GM18858 (cell line): Measurements from ENCODE around the gene RAET1L.
"Not testable (repeated sequence)": the region's sequence is repeated elsewhere in the genome, so short reads cannot be mapped to it uniquely, and the experiment has no call there.

Experiments
- ATAC-seq: cut with Tn5 transposase; IDR thresholded peaks from one replicate; pipeline ENCODE4 v1.9.1; 2021; ENCODE audit not compliant: unreplicated experiment

Gene RAET1L

DNA sequence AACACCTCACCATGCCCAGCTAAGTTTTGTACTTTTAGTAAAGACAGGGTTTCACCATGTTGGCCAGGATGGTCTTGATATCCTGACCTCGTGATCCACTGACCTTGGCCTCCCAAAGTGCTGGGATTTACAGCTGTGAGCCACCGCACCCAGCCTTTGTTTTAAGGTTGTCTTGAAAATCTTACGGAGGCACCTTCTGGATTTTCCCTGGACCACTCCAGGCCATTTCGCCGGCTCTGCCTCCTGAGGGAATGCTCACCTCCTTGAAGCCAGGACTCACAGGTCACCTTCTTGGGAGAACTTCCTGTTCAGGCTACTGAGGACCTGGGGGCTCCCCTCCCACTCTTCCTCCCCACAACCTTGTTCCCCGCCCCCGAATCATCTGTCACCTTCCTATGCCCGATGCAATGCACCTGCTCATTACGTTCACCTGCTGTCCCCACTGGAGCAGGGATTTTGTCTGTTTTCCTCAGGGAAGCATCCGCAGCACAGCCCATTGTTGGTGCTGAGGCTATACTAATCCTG, 19.4 kb upstream of the RAET1L start:
- ATAC-seq = no peak

- ATAC-seq = no peak
These were observed 18.4 kb upstream of the RAET1L start for GRCh38 chr6:150043501-150044412.

DNA sequence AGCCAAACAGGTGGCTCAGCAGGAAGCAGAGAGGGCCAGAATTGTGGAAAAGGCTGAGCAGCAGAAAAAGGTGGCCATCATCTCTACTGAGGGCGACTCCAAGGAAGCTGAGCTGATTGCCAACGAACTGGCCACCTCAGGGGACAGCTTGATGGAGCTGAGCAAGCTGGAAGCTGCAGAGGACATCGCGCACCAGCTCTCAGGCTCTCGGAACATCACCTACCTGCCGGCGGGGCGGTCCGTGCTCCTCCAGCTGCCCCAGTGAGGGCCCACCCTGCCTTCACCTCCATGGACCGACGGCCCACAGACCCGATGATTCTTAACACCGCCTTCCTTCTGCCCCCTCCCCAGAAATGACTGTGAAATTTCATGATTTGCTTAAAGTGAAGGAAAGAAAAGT, 17.8 kb upstream of the RAET1L start:
- no peak for ATAC-seq

- no peak for ATAC-seq
These were observed 13.1 kb upstream of the RAET1L start for GRCh38 chr6:150038202-150039062.

DNA sequence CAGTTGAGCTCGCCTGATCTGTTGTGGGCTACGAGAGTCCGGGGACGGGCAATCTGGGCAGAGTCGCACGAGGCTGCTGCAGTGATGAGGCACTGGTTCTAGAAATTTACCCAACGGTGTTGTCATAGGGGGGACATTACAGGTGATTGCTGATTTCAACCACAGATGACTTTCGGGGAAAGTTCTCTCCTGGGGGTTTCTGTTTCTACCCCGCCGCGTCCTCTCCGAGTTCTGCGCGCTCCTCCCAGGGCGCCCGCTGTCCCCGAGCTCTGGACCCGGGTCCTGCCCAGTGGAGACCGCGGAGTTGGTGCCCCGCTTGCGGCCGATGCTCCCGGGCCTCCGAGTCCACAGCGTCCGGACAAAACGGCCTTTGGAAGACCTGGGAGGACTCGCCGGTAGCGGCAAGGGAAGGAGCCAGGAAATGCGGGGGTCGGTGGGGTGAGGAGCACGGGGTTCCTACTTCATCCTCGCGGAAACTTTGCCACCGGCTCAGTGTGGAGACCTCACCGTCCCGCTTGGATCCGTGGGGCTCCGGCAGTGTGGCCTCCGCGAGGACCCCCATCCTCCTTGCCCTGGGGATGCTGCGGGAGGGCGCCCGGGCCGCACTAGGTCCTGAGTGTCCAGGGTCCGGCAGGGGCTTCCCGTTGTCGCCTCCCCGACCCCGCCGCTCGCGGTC, 12.3 kb upstream of the RAET1L start:
- ATAC-seq = no peak

DNA sequence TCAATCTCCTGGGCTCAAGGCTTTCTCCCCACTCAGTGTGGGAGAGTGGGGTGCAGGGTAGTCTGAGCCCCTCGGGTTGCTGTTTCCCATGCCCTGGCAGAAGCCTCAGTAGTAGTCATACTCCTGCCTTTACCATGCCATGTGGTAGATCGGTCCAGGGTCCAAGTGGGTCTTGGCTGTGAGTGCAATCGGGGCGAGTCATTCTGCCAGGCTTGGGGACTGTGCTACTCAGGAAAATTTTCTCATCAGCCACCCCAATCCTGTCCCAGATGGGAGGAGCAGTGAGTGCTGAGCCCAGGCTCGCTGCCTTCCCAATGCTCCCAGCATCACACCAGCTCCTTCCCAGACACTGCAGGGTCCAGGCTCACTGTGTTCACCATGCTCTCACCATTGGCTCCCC, 10.7 kb upstream of the RAET1L start:
- ATAC-seq = no peak

DNA sequence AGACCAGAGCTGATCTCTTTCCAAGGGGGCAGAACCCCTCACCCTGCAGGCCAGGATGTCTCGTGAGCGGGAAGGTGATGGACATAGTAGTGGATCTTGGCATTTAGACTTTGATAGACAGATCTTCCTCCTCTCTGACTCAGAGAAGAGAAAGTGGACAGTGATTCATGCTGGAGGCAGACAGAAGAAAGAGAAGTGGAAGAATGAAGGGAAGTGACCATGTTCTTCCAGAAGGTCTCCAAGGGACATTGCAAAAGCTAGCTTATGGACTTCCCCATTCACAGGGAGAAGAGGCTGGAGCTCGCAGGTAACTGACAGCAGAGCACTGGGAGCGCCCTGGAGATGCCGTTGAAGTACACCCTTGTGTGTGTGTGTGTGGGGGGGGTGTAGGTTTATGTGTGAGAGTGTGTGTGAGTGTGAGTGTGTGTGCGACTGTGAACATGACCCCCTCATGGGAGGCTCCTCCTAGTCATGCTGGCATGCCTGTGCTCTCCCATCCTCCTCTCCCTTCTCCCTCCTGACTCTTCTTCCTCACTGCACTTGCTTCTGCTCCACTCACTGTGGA, 8.0 kb upstream of the RAET1L start:
- ATAC-seq = no peak

DNA sequence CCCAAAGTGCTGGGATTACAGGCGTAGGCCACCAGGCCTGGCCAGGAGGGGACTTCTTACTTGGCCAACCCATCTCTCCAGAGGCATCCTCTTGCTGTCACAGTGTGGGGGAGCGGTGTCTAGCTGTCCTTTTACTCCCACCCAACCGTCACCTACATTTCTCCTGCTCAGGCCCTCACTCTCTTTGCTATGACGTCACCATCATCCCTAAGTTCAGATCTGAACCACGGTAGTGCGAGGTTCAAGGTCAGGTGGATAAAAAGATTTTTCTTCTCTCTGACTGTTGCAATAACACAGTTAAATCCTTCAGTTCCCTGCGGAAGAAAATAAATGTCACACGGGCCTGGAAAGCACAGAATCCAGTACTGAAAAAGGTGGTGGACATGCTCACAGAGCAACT, 7.3 kb upstream of the RAET1L start:
- ATAC-seq = no peak

DNA sequence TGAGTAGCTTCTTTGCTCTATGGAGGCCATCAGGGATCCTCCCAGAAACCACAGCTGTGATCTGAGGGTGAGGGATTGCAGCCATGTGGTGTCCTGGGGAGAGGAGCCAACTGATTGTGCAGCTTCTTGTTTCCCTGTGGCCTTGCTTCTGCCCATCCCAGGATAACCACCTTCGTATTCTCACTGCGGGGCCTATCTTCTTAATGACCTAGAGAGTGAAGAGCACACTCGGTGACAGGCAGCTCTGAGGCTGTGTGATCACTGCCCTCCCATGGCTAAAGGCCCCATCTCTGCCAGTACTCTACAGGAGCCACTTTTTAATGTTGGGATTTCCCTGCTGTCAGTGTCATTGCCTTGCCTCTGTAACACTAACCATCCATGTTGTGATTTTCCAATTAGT, 5.3 kb upstream of the RAET1L start:
- no peak for ATAC-seq

DNA sequence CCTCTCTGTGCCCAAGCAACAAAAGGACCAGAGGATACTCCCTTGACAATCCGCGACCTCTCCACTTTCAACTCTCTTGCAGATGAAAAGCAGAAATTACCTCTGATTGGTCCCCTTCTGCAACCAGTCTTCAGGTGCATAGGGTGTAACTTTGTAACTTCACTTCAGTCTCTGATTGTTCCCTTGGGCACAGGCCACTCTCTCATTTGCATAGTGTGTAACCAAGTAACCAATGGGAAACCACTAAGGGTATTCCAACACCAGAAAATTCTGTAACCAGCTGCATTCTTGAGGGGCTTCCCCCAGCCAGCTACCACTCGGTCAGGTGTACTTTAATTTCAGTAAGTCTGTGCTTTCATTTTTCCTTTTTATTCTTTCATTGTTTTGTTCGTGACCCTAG, 4.4 kb upstream of the RAET1L start:
- ATAC-seq = no peak

DNA sequence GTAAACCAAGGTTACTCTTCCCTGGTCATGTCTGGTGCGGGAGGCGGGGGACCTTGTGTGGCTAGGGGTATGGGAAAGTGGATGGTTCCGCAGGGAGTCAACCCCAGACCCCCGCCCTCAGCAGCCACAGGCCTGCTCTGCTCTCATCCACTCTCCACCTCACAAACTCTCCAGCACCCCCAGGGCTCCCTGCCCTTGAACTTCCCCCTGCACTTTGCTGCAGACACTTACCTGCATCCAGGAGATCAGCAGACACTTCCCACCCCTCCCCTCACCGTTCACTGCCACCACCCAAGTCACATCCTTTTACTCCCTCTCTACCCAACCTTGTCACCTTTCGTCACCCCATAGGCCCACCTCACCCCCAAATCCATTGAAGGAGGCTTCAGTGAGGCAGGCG, 3.9 kb upstream of the RAET1L start:
- no peak for ATAC-seq

- no peak for ATAC-seq
These were observed 3.5 kb upstream of the RAET1L start for GRCh38 chr6:150028799-150029198.

DNA sequence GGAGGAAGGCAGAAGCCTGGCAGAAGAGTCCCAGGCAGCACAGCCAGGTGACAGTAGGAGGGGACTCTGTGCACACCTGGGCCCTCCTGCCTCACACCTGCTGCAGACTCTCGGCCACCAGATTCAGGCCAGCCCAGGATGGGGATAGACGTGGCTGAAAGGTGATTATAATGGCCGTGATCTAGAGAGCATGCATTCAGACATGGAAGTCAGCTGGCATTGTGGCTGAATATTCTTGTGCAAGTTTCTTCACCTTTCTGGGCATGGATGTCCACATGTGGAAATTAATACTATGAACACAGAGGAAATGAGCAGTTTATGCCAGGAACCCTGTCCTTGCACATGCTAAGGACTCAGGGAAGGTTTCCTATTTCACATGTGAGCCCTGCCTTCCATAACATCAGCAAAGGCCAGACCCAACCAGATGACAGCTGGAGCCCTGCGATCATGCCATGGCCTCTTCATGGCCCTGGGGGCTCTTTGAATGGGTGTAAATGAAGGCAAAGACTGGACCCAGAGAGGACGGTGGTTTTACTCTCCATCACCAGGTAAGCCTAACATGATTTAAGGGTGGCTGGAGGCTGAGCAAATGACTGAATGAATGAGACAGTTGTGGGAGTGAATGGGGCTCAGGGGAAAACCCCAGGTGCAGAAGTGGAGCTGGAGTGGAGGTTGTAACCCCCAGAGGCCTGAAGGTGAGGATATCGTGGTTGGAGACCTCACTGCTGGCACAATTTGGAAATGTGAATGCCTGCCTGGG, 2.7 kb upstream of the RAET1L start:
- ATAC-seq = no peak

- no peak for ATAC-seq
These were observed 1.9 kb upstream of the RAET1L start for GRCh38 chr6:150026976-150027805.

GRCh38 chr6:150024646-150025155, 631 bp downstream of the RAET1L start:
- no peak for ATAC-seq

GRCh38 chr6:150024021-150024420, 1.3 kb downstream of the RAET1L start:
- not testable (repeated sequence) for ATAC-seq

DNA sequence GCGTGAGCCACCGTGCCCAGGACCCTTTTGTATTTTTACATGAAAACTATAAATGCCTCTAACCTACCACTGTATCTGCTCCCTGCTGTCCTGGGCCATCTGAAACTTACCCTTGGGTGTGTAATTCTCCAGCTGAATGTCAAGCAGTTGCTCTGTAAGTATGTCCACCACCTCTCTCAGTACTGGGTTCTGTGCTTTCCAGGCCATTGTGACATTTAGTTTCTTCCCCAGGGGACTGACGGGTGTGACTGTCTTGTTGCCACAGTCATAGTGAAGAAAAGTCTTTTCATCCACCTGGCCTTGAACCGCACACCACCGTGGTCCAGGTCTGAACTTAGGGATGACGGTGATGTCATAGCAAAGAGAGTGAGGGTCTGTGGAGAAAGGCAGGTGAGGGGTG, 3.5 kb downstream of the RAET1L start:
- ATAC-seq = not testable (repeated sequence)

- ATAC-seq = no peak
These were observed 6.3 kb downstream of the RAET1L start for GRCh38 chr6:150018846-150019580.
